ENCODE measurements around the gene TSPAN7. TPM values are rescaled to one million over a fixed set of nuclear protein-coding genes. Genes with fewer than 3 reads are reported as not detected.

The TSPAN7 gene
- total and polyA plus RNA-seq, 2 of the 8 experiments (the other 6 are each of a cell fraction or from before 2014, with no cell fraction given): 32.1 to 37.7 TPM

- TF ChIP-seq CHD7 (IDR thresholded peaks at IDR 0.05; ENCODE audit: insufficient replicate concordance, low read length) (no peak), CBX8 (IDR thresholded peaks at IDR 0.05; ENCODE audit: borderline replicate concordance, low read depth, low read length) (no peak), CTBP2 (IDR thresholded peaks at IDR 0.05; ENCODE audit: borderline replicate concordance, insufficient read depth, insufficient read length, low read length) (no peak), NRF1 (IDR thresholded peaks at IDR 0.05; ENCODE audit: low read depth, low read length) (no peak), NANOG (IDR thresholded peaks at IDR 0.05; ENCODE audit: insufficient read depth, low read depth, low read length, poor library complexity, severe bottlenecking) (no peak), ASH2L (IDR thresholded peaks at IDR 0.05; ENCODE audit: low read length) (no peak)
Observed at GRCh38 chrX:38651625-38652601, 90.6 kb downstream of the TSPAN7 start (continued).

Data from H1 (cell line).